Keratinocyte (primary cell): ENCODE measurements around the gene WDFY1. TPM values are rescaled to one million over a fixed set of nuclear protein-coding genes. Genes with fewer than 3 reads are reported as not detected.

ENCODE experiments used
- DNase-seq: peaks from one replicate; pipeline ENCODE4 v3.0.0-alpha.2; 2011; ENCODE audit warnings: low read depth, missing footprints, low spot score
- FAIRE-seq: peaks from 2 replicates; lab custom pipeline; 2011; peaks lifted over from hg19 to GRCh38; lab: Jason Lieb, UNC
- H2AFZ ChIP-seq: 2 replicates; pipeline ENCODE4 v1.6.0; 2012; ENCODE audit warnings: low read length, control low read depth, inconsistent platforms; ENCODE audit not compliant: control insufficient read depth
- H3K27ac ChIP-seq: 2 replicates; pipeline ENCODE4 v1.5.1; 2011; ENCODE audit warnings: low read length; ENCODE audit not compliant: control insufficient read depth, insufficient read depth
- H3K27me3 ChIP-seq: 3 replicates; pipeline ENCODE4 v1.6.0; 2011; ENCODE audit warnings: low read length; ENCODE audit not compliant: control insufficient read depth, insufficient read depth; ENCODE audit errors: extremely low read depth
- H3K36me3 ChIP-seq, 2 experiments: 2 replicates in 1 of 2; 3 replicates in 1 of 2; pipeline ENCODE4 v1.5.1; 2011; ENCODE audit warnings: low read length in 2 of 2, mild to moderate bottlenecking in 1 of 2; ENCODE audit not compliant: control insufficient read depth in 2 of 2, insufficient read depth in 2 of 2; ENCODE audit errors: extremely low read depth in 1 of 2
- H3K4me1 ChIP-seq: 3 replicates; pipeline ENCODE4 v1.5.1; 2011; ENCODE audit warnings: low read length; ENCODE audit not compliant: control insufficient read depth, insufficient read depth; ENCODE audit errors: extremely low read depth
- H3K4me2 ChIP-seq: 3 replicates; pipeline ENCODE4 v1.6.0; 2011; ENCODE audit warnings: low read depth, low read length; ENCODE audit not compliant: control insufficient read depth, insufficient read depth; ENCODE audit errors: extremely low read depth
- H3K4me3 ChIP-seq, 3 experiments: fragments of 200-600 bp in 1 of 3; sonication (generic) in 1 of 3; 2 replicates in 2 of 3; 3 replicates in 1 of 3; pipeline ENCODE4 v1.5.1; 2011 to 2016; ENCODE audit warnings: low read length in 3 of 3, mild to moderate bottlenecking in 3 of 3, control low read depth in 2 of 3, inconsistent platforms in 1 of 3, low read depth in 1 of 3, mixed read lengths in 1 of 3, mixed run types in 1 of 3, moderate library complexity in 1 of 3; ENCODE audit not compliant: control insufficient read depth in 2 of 3, insufficient read depth in 2 of 3; ENCODE audit errors: extremely low read depth in 1 of 3
- H3K79me2 ChIP-seq: 2 replicates; pipeline ENCODE4 v1.6.0; 2012; ENCODE audit warnings: low read length; ENCODE audit not compliant: control insufficient read depth, insufficient read depth
- H3K9ac ChIP-seq: 3 replicates; pipeline ENCODE4 v1.6.0; 2011; ENCODE audit warnings: low read length; ENCODE audit not compliant: control insufficient read depth, insufficient read depth; ENCODE audit errors: extremely low read depth
- H3K9me1 ChIP-seq: 3 replicates; pipeline ENCODE4 v1.6.0; 2011; ENCODE audit warnings: low read length; ENCODE audit not compliant: control insufficient read depth, insufficient read depth; ENCODE audit errors: extremely low read depth
- H3K9me3 ChIP-seq: 2 replicates; pipeline ENCODE4 v1.5.1; 2012; ENCODE audit warnings: low read depth, low read length; ENCODE audit not compliant: control insufficient read depth
- H4K20me1 ChIP-seq: 3 replicates; pipeline ENCODE4 v1.6.0; 2011; ENCODE audit warnings: low read length; ENCODE audit not compliant: control insufficient read depth, insufficient read depth; ENCODE audit errors: extremely low read depth
- EZH2 ChIP-seq: IDR thresholded peaks from one replicate; pipeline ENCODE4 v1.6.1; 2012; ENCODE audit warnings: inconsistent platforms, mild to moderate bottlenecking, low read length, moderate library complexity
- dilution Hi-C: fragments of 300-500 bp; cut with MboI; formaldehyde crosslinking; loops from one replicate; pipeline ENCODE4 v1.7.0; 2020; ENCODE audit warnings: low sequenced_read_pairs; ENCODE audit not compliant: extremely low pct_ligation_motif_present
- polyA plus RNA-seq, 5 experiments: library from polyadenylated mRNA; depleted of rRNA in 3 of 5; stranded (reverse) in 3 of 5; stranded (forward) in 1 of 5; unstranded in 1 of 5; fragments of >200 nt; gene quantifications; 1 replicate in 1 of 5; 2 replicates in 3 of 5; 3 replicates in 1 of 5; pipeline versions ENCODE4 v1.2.1 to v1.2.3, GENCODE V29; 2011 to 2012; ENCODE audit warnings: missing spikeins in 2 of 5, low read depth in 1 of 5, low replicate concordance in 1 of 5
- TF ChIP-seq, protein P1 (sequence below), 3 experiments: IDR thresholded peaks in 1 of 3; conservative IDR thresholded peaks in 1 of 3; optimal IDR thresholded peaks in 1 of 3; 2 replicates in 2 of 3; 3 replicates in 1 of 3; pipeline versions ENCODE3 to v1.5.1; 2011; ENCODE audit warnings: low read length in 3 of 3, mild to moderate bottlenecking in 3 of 3, moderate library complexity in 2 of 3, control low read depth in 1 of 3, inconsistent platforms in 1 of 3; ENCODE audit not compliant: insufficient read depth in 2 of 3; ENCODE audit errors: extremely low read depth in 1 of 3

The WDFY1 gene
- polyA plus RNA-seq, 1 donor (not counting 4 experiments of a cell fraction or from before 2014, with no cell fraction given), result 54.9 TPM

GRCh38 chr2:223950448-223951347 lies 5.6 kb upstream of the WDFY1 start:
- Histone ChIP-seq H2AFZ (no peak overlapping the region), H3K27ac (no peak overlapping the region), H4K20me1 (no peaks in the 10 kb centered on the region), H3K27me3 (no peaks in the 10 kb centered on the region), H3K4me1 (peaks cover 5% of the 10 kb centered on the region), H3K79me2 (no peaks in the 10 kb centered on the region), H3K36me3 (no peaks in the 10 kb centered on the region), H3K9me1 (no peaks in the 10 kb centered on the region), H3K4me2 (no peak overlapping the region), H3K4me3 (no peak overlapping the region), H3K9ac (no peak overlapping the region), H3K9me3 (no peaks in the 10 kb centered on the region)
- dilution Hi-C loops, result no loop called here
- FAIRE-seq, result no peak
- DNase-seq, result no peak
- TF ChIP-seq, protein P1, sequence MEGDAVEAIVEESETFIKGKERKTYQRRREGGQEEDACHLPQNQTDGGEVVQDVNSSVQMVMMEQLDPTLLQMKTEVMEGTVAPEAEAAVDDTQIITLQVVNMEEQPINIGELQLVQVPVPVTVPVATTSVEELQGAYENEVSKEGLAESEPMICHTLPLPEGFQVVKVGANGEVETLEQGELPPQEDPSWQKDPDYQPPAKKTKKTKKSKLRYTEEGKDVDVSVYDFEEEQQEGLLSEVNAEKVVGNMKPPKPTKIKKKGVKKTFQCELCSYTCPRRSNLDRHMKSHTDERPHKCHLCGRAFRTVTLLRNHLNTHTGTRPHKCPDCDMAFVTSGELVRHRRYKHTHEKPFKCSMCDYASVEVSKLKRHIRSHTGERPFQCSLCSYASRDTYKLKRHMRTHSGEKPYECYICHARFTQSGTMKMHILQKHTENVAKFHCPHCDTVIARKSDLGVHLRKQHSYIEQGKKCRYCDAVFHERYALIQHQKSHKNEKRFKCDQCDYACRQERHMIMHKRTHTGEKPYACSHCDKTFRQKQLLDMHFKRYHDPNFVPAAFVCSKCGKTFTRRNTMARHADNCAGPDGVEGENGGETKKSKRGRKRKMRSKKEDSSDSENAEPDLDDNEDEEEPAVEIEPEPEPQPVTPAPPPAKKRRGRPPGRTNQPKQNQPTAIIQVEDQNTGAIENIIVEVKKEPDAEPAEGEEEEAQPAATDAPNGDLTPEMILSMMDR (optimal IDR thresholded peaks at IDR 0.05 in 1 of 3, IDR thresholded peaks at IDR 0.05 in 1 of 3, conservative IDR thresholded peaks at IDR 0.05 in 1 of 3; ENCODE audit: extremely low read depth in 1 of 3, insufficient read depth in 2 of 3, low read length in 3 of 3), result no peak
- TF ChIP-seq EZH2, result no peak

DNA sequence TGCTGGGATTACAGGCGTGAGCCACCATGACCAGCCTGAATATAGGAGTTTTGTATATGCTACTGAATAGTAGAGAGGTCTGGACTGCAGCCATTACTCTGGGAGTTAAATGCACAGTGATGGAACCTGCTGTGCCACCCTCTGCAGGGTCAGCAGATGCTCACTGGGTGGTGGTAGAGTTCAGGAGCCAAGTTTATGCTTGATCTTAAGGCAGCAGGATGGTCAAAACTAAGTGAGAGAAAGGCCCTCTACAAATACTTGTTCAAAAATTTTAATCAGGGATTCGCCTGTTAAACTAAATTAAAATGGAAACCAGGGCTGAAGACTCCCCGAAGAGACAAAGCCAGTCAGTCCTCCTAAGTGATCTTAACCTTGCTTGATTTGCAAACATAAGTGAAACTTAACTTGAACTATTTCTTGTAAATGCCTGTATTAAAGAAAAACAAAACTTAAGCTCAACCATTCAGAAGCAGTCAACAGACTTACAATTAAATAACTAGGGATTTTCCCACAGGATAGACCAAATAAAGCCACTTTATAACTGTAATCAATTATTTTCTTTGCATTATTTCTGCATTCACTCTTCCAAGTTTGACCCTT lies 4.2 kb upstream of the WDFY1 start:
- H3K27ac ChIP-seq, result no peak overlapping the region
- H3K9ac ChIP-seq, result no peak overlapping the region
- dilution Hi-C loops, result no loop called here
- H3K27me3 ChIP-seq, result no peaks in the 10 kb centered on the region
- no peaks in the 10 kb centered on the region for H3K9me3 ChIP-seq
- DNase-seq (no peak), FAIRE-seq (no peak)
- H3K36me3 ChIP-seq, result no peaks in the 10 kb centered on the region
- no peaks in the 10 kb centered on the region for H3K9me1 ChIP-seq
- peaks cover 2% of the 10 kb centered on the region for H3K4me1 ChIP-seq
- no peak overlapping the region for H2AFZ ChIP-seq
- H3K4me2 ChIP-seq, result no peak overlapping the region
- no peak for TF ChIP-seq EZH2
- TF ChIP-seq, protein P1 (optimal IDR thresholded peaks at IDR 0.05 in 1 of 3, IDR thresholded peaks at IDR 0.05 in 1 of 3, conservative IDR thresholded peaks at IDR 0.05 in 1 of 3; ENCODE audit: extremely low read depth in 1 of 3, insufficient read depth in 2 of 3, low read length in 3 of 3), result no peak
- H4K20me1 ChIP-seq, result no peaks in the 10 kb centered on the region
- no peak overlapping the region for H3K4me3 ChIP-seq
- H3K79me2 ChIP-seq, result peaks cover 8% of the 10 kb centered on the region
